Right atrium auricular region (tissue), 2 donors: Measurements from ENCODE around the gene C17orf67. TPM values are rescaled to one million over a fixed set of nuclear protein-coding genes. Genes with fewer than 3 reads are reported as not detected.

Experiments used
- DNase-seq: peaks from one replicate; pipeline ENCODE4 v3.0.0-alpha.2; 2019; ENCODE audit warnings: low spot score
- H3K27ac ChIP-seq, 2 donors: fragments of 200-600 bp; sonication (generic); 1 replicate in 1 of 2; 2 replicates in 1 of 2; pipeline ENCODE4 v1.5.1; 2016 to 2019
- H3K27me3 ChIP-seq, 2 donors: fragments of 200-600 bp; sonication (generic); one replicate each; pipeline versions ENCODE4 v1.5.1 to v1.6.0; 2017 to 2019
- H3K36me3 ChIP-seq: fragments of 200-600 bp; sonication (generic); one replicate; pipeline ENCODE4 v1.5.1; 2016
- H3K4me1 ChIP-seq, 2 donors: fragments of 200-600 bp; sonication (generic); one replicate each; pipeline versions ENCODE4 v1.5.1 to v1.6.0; 2017 to 2019
- H3K4me3 ChIP-seq, 2 donors: fragments of 200-600 bp; sonication (generic); 1 replicate in 1 of 2; 2 replicates in 1 of 2; pipeline ENCODE4 v1.5.1; 2017 to 2019; ENCODE audit warnings: mild to moderate bottlenecking in 1 of 2, moderate library complexity in 1 of 2
- H3K9me3 ChIP-seq, 2 donors: fragments of 200-600 bp; sonication (generic); one replicate each; pipeline ENCODE4 v1.5.1; 2019
- total RNA-seq, 2 donors: library from RNA; depleted of rRNA; stranded (reverse); fragments of >200 nt; gene quantifications; one replicate each; pipeline ENCODE4 v1.1.0, GENCODE V29; 2016
- TF ChIP-seq, protein P1 (sequence below), 2 donors: fragments of 200-600 bp; sonication (generic); IDR thresholded peaks; one replicate each; pipeline ENCODE4 v1.5.1; 2019; ENCODE audit warnings: antibody characterized with exemption in 2 of 2

The C17orf67 gene, protein sequence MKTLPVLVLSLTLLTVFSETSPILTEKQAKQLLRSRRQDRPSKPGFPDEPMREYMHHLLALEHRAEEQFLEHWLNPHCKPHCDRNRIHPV
- total RNA-seq: under 1 TPM in 1 of 2 donors, not detected in 1; 0.51 TPM

DNA sequence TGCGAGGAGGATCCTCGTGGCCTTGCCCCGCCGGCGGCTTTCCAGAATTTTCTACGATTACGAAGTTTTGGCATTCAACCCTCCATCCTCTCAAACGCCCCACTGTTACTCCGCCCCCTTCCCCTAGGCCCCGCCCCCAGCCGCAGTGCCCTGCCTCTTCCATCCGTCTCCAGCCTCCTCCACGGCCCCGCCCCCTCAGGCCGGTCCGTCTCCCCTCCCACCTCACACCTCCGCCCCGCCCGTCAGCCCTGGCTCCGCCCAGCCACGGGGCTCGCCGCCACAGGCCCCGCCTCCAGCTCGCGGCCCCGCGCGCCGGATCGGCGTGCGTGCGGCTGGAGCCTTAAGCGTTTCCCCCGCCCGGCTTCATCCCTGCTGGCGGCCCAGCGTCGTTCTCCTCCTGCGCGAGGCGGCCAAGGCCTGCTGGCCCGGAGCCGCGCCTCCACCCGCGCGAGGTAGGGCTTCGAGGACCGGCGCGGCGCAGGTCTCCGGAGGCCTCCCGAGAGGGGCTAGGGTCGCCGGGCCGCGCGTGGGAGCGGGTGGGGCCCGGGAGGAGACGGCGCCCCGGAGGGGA, at the start of gene C17orf67, which contains the start of gene DGKE:
Gene C17orf67 (minus strand): TSS at position 112 of the 571 bp plus-strand sequence. CDS start 18,110 bp downstream, outside the sequence.
Gene DGKE (plus strand): TSS at position 343 of the 571 bp plus-strand sequence. CDS start 645 bp downstream, outside the sequence.
- H3K4me3 ChIP-seq: peak within 1 kb of the TSS; percentile 76 to 92
- peaks cover 0 to 34% of the 10 kb centered on the region in 2 donors for H3K4me1 ChIP-seq
- peak; percentile 96 for DNase-seq
- H3K9me3 ChIP-seq: no peaks in the 10 kb centered on the region
- H3K27ac ChIP-seq: peak within 1 kb of the TSS; percentile 93 to 95
- H3K27me3 ChIP-seq: no peaks in the 10 kb centered on the region
- H3K36me3 ChIP-seq: no peaks in the 10 kb centered on the region
- TF ChIP-seq, protein P1, sequence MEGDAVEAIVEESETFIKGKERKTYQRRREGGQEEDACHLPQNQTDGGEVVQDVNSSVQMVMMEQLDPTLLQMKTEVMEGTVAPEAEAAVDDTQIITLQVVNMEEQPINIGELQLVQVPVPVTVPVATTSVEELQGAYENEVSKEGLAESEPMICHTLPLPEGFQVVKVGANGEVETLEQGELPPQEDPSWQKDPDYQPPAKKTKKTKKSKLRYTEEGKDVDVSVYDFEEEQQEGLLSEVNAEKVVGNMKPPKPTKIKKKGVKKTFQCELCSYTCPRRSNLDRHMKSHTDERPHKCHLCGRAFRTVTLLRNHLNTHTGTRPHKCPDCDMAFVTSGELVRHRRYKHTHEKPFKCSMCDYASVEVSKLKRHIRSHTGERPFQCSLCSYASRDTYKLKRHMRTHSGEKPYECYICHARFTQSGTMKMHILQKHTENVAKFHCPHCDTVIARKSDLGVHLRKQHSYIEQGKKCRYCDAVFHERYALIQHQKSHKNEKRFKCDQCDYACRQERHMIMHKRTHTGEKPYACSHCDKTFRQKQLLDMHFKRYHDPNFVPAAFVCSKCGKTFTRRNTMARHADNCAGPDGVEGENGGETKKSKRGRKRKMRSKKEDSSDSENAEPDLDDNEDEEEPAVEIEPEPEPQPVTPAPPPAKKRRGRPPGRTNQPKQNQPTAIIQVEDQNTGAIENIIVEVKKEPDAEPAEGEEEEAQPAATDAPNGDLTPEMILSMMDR (IDR thresholded peaks at IDR 0.05): no peak

DNA sequence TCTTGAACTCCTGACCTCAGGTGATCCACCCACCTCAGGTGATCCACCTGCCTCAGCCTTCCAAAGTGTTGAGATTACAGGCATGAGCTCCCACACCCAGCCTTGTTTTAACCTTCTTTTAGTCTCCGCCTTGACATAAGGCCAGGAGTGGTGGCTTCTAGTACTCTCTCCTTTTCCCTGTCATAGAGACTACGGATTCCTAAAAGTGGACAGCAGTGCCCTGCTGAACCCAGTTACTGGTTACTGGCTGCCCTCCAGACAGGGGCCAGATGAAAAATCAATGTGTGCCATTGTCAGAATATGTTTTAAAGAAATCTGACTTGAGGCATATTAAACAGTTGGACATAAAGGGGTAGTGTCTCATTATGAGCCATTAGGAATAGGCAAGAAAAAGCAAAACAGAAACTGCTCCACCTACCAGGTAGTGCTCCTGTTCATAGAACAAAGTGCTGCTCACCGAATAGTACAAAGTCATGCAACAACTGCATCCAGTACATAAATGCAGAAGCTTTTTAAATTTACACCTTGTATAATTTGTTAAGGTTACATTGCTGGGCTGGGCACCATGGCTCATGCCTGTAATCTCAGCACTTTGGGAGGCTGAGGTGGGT, 48.1 kb upstream of the C17orf67 start:
- Histone ChIP-seq H3K4me3 (no peak overlapping the region), H3K27ac (no peak overlapping the region), H3K4me1 (no peaks in the 10 kb centered on the region), H3K27me3 (no peaks in the 10 kb centered on the region), H3K36me3 (no peaks in the 10 kb centered on the region), H3K9me3 (no peaks in the 10 kb centered on the region)
- TF ChIP-seq, protein P1 (IDR thresholded peaks at IDR 0.05): no peak
- DNase-seq: no peak

DNA sequence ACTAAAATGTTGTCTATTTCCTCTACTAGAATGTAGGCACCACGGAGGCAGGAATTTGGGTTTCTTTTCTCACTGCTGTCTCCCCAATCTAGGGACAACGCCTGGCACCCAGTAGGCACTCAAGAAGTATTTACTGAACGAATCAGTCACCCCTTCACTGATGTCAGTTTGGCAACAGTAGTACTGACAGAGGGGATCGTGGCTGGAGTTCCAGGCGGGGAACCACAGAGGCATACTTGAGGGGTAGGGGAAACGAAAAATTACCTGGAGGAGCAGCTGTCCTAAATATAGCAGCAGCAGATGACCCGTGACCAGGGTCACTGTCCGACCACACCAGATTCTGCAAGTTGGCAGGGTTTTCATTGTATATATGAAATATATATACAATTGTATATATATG, 46.9 kb upstream of the C17orf67 start:
- no peaks in the 10 kb centered on the region for H3K27me3 ChIP-seq
- DNase-seq: no peak
- no peak overlapping the region for H3K4me3 ChIP-seq
- H3K27ac ChIP-seq: no peak overlapping the region
- TF ChIP-seq, protein P1 (IDR thresholded peaks at IDR 0.05): no peak
- no peaks in the 10 kb centered on the region for H3K4me1 ChIP-seq
- H3K36me3 ChIP-seq: no peaks in the 10 kb centered on the region
- H3K9me3 ChIP-seq: no peaks in the 10 kb centered on the region

DNA sequence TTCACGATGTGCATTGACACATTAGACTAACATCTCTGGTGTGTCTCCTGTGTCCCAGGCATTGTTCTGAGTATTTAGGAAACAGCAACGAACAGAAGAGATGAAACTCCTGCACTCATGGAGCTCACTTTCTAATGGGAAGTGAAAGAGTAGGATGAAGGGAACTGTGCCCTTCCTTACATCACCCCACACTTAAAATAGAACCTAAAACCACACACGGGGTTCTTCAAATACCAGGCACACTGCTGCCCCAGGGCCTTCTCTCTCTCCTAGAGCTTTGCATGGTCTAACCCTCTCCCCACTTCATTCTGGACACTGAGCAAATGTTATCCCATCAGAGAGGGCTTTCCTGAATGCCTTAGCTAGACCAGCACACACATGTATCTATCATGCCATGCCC, 46.4 kb upstream of the C17orf67 start:
- TF ChIP-seq, protein P1 (IDR thresholded peaks at IDR 0.05): no peak
- Histone ChIP-seq H3K27me3 (no peaks in the 10 kb centered on the region), H3K4me1 (no peaks in the 10 kb centered on the region), H3K27ac (no peak overlapping the region), H3K36me3 (no peaks in the 10 kb centered on the region), H3K4me3 (no peak overlapping the region), H3K9me3 (no peaks in the 10 kb centered on the region)
- DNase-seq: no peak

DNA sequence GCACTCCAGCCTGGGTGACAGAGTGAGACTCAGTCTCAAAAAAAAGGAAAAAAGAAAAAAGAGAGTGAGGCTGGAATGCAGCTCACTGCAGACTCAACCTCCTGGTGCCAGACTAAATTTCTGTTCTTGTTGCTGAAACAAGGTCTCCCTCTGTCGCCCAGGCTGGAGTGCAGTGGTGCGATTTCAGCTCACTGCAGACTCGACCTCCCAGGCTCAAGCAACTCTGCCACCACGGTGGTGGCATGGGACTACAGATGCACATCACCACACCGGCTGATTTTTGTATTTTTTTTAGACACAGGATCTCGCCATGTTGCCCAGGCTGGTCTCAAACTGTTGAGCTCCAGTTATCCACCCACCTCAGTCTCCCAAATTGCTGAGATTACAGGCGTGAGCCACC, 45.6 kb upstream of the C17orf67 start:
- no peak for DNase-seq
- Histone ChIP-seq H3K27ac (no peak overlapping the region), H3K36me3 (no peaks in the 10 kb centered on the region), H3K4me1 (no peaks in the 10 kb centered on the region), H3K27me3 (no peaks in the 10 kb centered on the region), H3K4me3 (no peak overlapping the region), H3K9me3 (no peaks in the 10 kb centered on the region)
- TF ChIP-seq, protein P1 (IDR thresholded peaks at IDR 0.05): no peak
